GM13976 (cell line): ENCODE measurements around the gene RNF7.

Experiments
- DNase-seq: peaks from one replicate; pipeline ENCODE4 v3.0.0; 2012; ENCODE audit warnings: low spot score
- CTCF ChIP-seq: IDR thresholded peaks from 2 replicates; pipeline ENCODE4 v1.5.1; 2012; ENCODE audit warnings: borderline replicate concordance, mild to moderate bottlenecking; ENCODE audit not compliant: insufficient read depth; ENCODE audit errors: extremely low read depth, missing control alignments, control extremely low read depth
- in situ Hi-C: fragments of 300-500 bp; cut with MboI; formaldehyde crosslinking; loops from one replicate; pipeline ENCODE4 v1.12.0; 2022; ENCODE audit warnings: low sequenced_read_pairs, mixed read lengths, inconsistent platforms; ENCODE audit not compliant: unreplicated experiment

RNF7 gene

GRCh38 chr3:141795276-141795675, 57.2 kb downstream of the RNF7 start:
- in situ Hi-C loops = no loop called here
- no peak for DNase-seq
- no peak for TF ChIP-seq CTCF

- no peak for TF ChIP-seq CTCF
- in situ Hi-C loops = no loop called here
- DNase-seq = no peak
These were observed 57.6 kb downstream of the RNF7 start for GRCh38 chr3:141795741-141796080.

- peak; percentile 79 for DNase-seq
- TF ChIP-seq CTCF = no peak
- in situ Hi-C loops = no loop called here
These were observed 58.2 kb downstream of the RNF7 start for GRCh38 chr3:141796081-141796888.
